GM12878 (cell line): ENCODE data around the gene LHB. TPM values are rescaled to one million over a fixed set of nuclear protein-coding genes. Genes with fewer than 3 reads are reported as not detected.

Experiments used
- BACH1 ChIP-seq: fragments of 450-650 bp; IDR thresholded peaks from 2 replicates; pipeline ENCODE4 v1.6.1; 2017; ENCODE audit warnings: mild to moderate bottlenecking, borderline replicate concordance
- BCLAF1 ChIP-seq: fragments of 450-650 bp; IDR thresholded peaks from 2 replicates; pipeline ENCODE4 v1.6.1; 2017; ENCODE audit warnings: antibody characterized with exemption, mild to moderate bottlenecking, moderate library complexity
- CHD1 ChIP-seq: IDR thresholded peaks from 2 replicates; pipeline ENCODE4 v1.6.1; 2012; ENCODE audit warnings: low read depth, low read length, improper control_type of control experiment
- EZH2 ChIP-seq: IDR thresholded peaks from 2 replicates; pipeline ENCODE4 v1.6.1; 2012; ENCODE audit warnings: low read depth, mild to moderate bottlenecking, control low read depth, inconsistent platforms, low read length, borderline replicate concordance; ENCODE audit not compliant: control insufficient read depth
- IKZF1 ChIP-seq: fragments of 450-650 bp; conservative IDR thresholded peaks from 2 replicates; pipeline ENCODE4 v1.6.1; 2017; ENCODE audit warnings: antibody characterized with exemption, mild to moderate bottlenecking
- MTA2 ChIP-seq: fragments of 450-650 bp; IDR thresholded peaks from 2 replicates; pipeline ENCODE4 v1.6.1; 2016; ENCODE audit warnings: low read depth, mild to moderate bottlenecking, moderate library complexity
- PBX3 ChIP-seq: IDR thresholded peaks from 2 replicates; pipeline ENCODE4 v1.6.1; 2011; ENCODE audit warnings: mild to moderate bottlenecking, low read depth, low read length, moderate library complexity; ENCODE audit not compliant: insufficient replicate concordance
- RELB ChIP-seq: fragments of 450-650 bp; IDR thresholded peaks from 2 replicates; pipeline ENCODE4 v1.6.1; 2017; ENCODE audit warnings: low read depth, mild to moderate bottlenecking, moderate library complexity
- SMARCA5 ChIP-seq: fragments of 450-650 bp; IDR thresholded peaks from 2 replicates; pipeline ENCODE4 v1.6.1; 2017; ENCODE audit warnings: mild to moderate bottlenecking
- SPI1 ChIP-seq: IDR thresholded peaks from 2 replicates; pipeline ENCODE4 v1.6.1; 2011; ENCODE audit warnings: low read depth, mild to moderate bottlenecking, low read length, moderate library complexity, borderline replicate concordance; ENCODE audit not compliant: insufficient read depth
- ZNF217 ChIP-seq: fragments of 450-650 bp; IDR thresholded peaks from 2 replicates; pipeline ENCODE4 v1.6.1; 2017; ENCODE audit warnings: antibody characterized with exemption, mild to moderate bottlenecking
- ZNF274 ChIP-seq: IDR thresholded peaks from one replicate; pipeline ENCODE4 v1.8.0; 2011; ENCODE audit not compliant: insufficient read length, insufficient read depth
- ZZZ3 ChIP-seq: IDR thresholded peaks from 2 replicates; pipeline ENCODE4 v1.6.1; 2011; ENCODE audit warnings: low read depth; ENCODE audit not compliant: control insufficient read depth, insufficient read length
- microRNA-seq: library from miRNA; unstranded; fragments of <30 nt; microRNA quantifications from one replicate; pipeline ENCODE4, GENCODE V29; 2018
- polyA plus RNA-seq, 11 experiments: library from polyadenylated mRNA; depleted of rRNA in 4 of 11; unstranded in 6 of 11; stranded (reverse) in 5 of 11; fragments of >200 nt; fragmentation: Nextera tagmentation in 4 of 11; fragmentation: Illumina TruSeq in 1 of 11; extraction: Ambion mirVana in 4 of 11; extraction: Trizol in 1 of 11; gene quantifications; 1 replicate in 1 of 11; 2 replicates in 10 of 11; pipeline versions ENCODE4 v1.2.1 to v1.2.3, GENCODE V29; 2011 to 2016; ENCODE audit warnings: inconsistent platforms in 2 of 11, missing spikeins in 2 of 11, low read depth in 1 of 11
- small RNA-seq: library from RNA; depleted of rRNA; stranded (forward); fragments of <200 nt; gene quantifications from one replicate; pipeline ENCODE3, GENCODE V24; 2014
- total RNA-seq, 4 experiments: library from RNA; depleted of rRNA in 3 of 4; stranded (reverse); fragments of >200 nt in 3 of 4; fragmentation: Illumina TruSeq in 1 of 4; extraction: Trizol in 1 of 4; gene quantifications; 2 replicates each; pipeline versions ENCODE4 v1.2.1 to v1.2.3, GENCODE V29; 2013 to 2021

The LHB gene
- total and polyA plus RNA-seq, 10 of the 15 experiments (the other 5 are each of a cell fraction or from before 2014, with no cell fraction given) = 0.20 to 0.72 (median 0.46) TPM; not detected in 5

- TF ChIP-seq PBX3 = peak; percentile 7
- TF ChIP-seq MTA2 = no peak
- no peak for TF ChIP-seq RELB
- no peak for TF ChIP-seq SMARCA5
- no peak for TF ChIP-seq ZNF217
- TF ChIP-seq IKZF1 = no peak
- TF ChIP-seq EZH2 = no peak
- TF ChIP-seq BACH1 = peak; percentile 69; the same call in 1 of the 2 replicates
- peak; percentile 63; the same call in 1 of the 2 replicates for TF ChIP-seq SPI1
- 0 out of 2 replicates have a peak, but pooled peaks have one; percentile 6 for TF ChIP-seq BCLAF1
- TF ChIP-seq CHD1 = no peak
- TF ChIP-seq ZZZ3 = no peak
- TF ChIP-seq ZNF274 = no peak
These were observed 50.1 kb downstream of the LHB start (continued) for GRCh38 chr19:48966541-48967345.

Small RNAs within 50 kb of the gene (microRNA-seq; reads per million reads assigned to microRNA genes)
- not detected for gene MIR6798

Small RNAs within 50 kb of the gene (small RNA-seq; reads per million reads assigned to genes)
- 0.12 reads per million for gene MIR6798

Other genes starting within 250 kb of the LHB start
Only the 7 nearest of the 25 such genes appear.
- 35.4 and 39.5 TPM in 2 replicates for gene GYS1, start 23.8 kb downstream of the LHB start, total RNA-seq (2014; rRNA removed)
- gene GYS1, start 23.8 kb downstream of the LHB start, total RNA-seq (2014; rRNA removed; fragmentation: Illumina TruSeq; extraction: Trizol) = 20.2 and 21.5 TPM in 2 replicates
- 37.3 and 40.2 TPM in 2 replicates for gene GYS1, start 23.8 kb downstream of the LHB start, total RNA-seq (2021)
- 36.0 and 62.0 TPM in 2 replicates for gene GYS1, start 23.8 kb downstream of the LHB start, polyA plus RNA-seq (2011; rRNA removed)
- gene GYS1, start 23.8 kb downstream of the LHB start, polyA plus RNA-seq (2014; fragmentation: Illumina TruSeq; extraction: Trizol) = 40.6 and 44.3 TPM in 2 replicates
- 1 to 10 TPM; 3.7 to 5.8 TPM for gene GYS1, start 23.8 kb downstream of the LHB start, polyA plus RNA-seq (2014; fragmentation: Nextera tagmentation; extraction: Ambion mirVana)
- gene GYS1, start 23.8 kb downstream of the LHB start, polyA plus RNA-seq (2014; rRNA removed) = 42.2 and 45.5 TPM in 2 replicates
- 10 to 100 TPM; 37.3 to 40.6 TPM for gene GYS1, start 23.8 kb downstream of the LHB start, polyA plus RNA-seq (2016; fragmentation: Nextera tagmentation; extraction: Ambion mirVana)
- 195 and 202 TPM in 2 replicates for gene RUVBL2, start 23.2 kb downstream of the LHB start, total RNA-seq (2014; rRNA removed)
- gene RUVBL2, start 23.2 kb downstream of the LHB start, total RNA-seq (2014; rRNA removed; fragmentation: Illumina TruSeq; extraction: Trizol) = 80.3 and 97.0 TPM in 2 replicates
- 134 and 142 TPM in 2 replicates for gene RUVBL2, start 23.2 kb downstream of the LHB start, total RNA-seq (2021)
- 58.7 and 117 TPM in 2 replicates for gene RUVBL2, start 23.2 kb downstream of the LHB start, polyA plus RNA-seq (2011; rRNA removed)
- gene RUVBL2, start 23.2 kb downstream of the LHB start, polyA plus RNA-seq (2014; fragmentation: Illumina TruSeq; extraction: Trizol) = 11.8 and 53.8 TPM in 2 replicates
- gene RUVBL2, start 23.2 kb downstream of the LHB start, polyA plus RNA-seq (2014; fragmentation: Nextera tagmentation; extraction: Ambion mirVana) = 10 to 100 TPM; 33.8 to 70.6 TPM
- gene RUVBL2, start 23.2 kb downstream of the LHB start, polyA plus RNA-seq (2014; rRNA removed) = 142 and 166 TPM in 2 replicates
- gene RUVBL2, start 23.2 kb downstream of the LHB start, polyA plus RNA-seq (2016; fragmentation: Nextera tagmentation; extraction: Ambion mirVana) = 100 to 1,000 TPM; 214 to 224 TPM
- not detected in 2 replicates for gene CGB3, start 7.2 kb upstream of the LHB start, total RNA-seq (2014; rRNA removed)
- not detected in 2 replicates for gene CGB3, start 7.2 kb upstream of the LHB start, total RNA-seq (2014; rRNA removed; fragmentation: Illumina TruSeq; extraction: Trizol)
- not detected in 2 replicates for gene CGB3, start 7.2 kb upstream of the LHB start, total RNA-seq (2021)
- gene CGB3, start 7.2 kb upstream of the LHB start, polyA plus RNA-seq (2011; rRNA removed) = not detected in 2 replicates
- gene CGB3, start 7.2 kb upstream of the LHB start, polyA plus RNA-seq (2014; fragmentation: Illumina TruSeq; extraction: Trizol) = not detected in 2 replicates
- not detected for gene CGB3, start 7.2 kb upstream of the LHB start, polyA plus RNA-seq (2014; fragmentation: Nextera tagmentation; extraction: Ambion mirVana)
- not detected in 2 replicates for gene CGB3, start 7.2 kb upstream of the LHB start, polyA plus RNA-seq (2014; rRNA removed)
- not detected for gene CGB3, start 7.2 kb upstream of the LHB start, polyA plus RNA-seq (2016; fragmentation: Nextera tagmentation; extraction: Ambion mirVana)
- gene CGB2, start 14.8 kb upstream of the LHB start, total RNA-seq (2014; rRNA removed) = 0.22 TPM in 1 of 2 replicates, not detected in the other
- not detected in 2 replicates for gene CGB2, start 14.8 kb upstream of the LHB start, total RNA-seq (2014; rRNA removed; fragmentation: Illumina TruSeq; extraction: Trizol)
- gene CGB2, start 14.8 kb upstream of the LHB start, total RNA-seq (2021) = not detected in 2 replicates
- gene CGB2, start 14.8 kb upstream of the LHB start, polyA plus RNA-seq (2011; rRNA removed) = not detected in 2 replicates
- not detected in 2 replicates for gene CGB2, start 14.8 kb upstream of the LHB start, polyA plus RNA-seq (2014; fragmentation: Illumina TruSeq; extraction: Trizol)
- gene CGB2, start 14.8 kb upstream of the LHB start, polyA plus RNA-seq (2014; fragmentation: Nextera tagmentation; extraction: Ambion mirVana) = not detected
- 0.11 and 0.20 TPM in 2 replicates for gene CGB2, start 14.8 kb upstream of the LHB start, polyA plus RNA-seq (2014; rRNA removed)
- under 1 TPM in 1 of 2 experiments, not detected in 1; 0.37 TPM for gene CGB2, start 14.8 kb upstream of the LHB start, polyA plus RNA-seq (2016; fragmentation: Nextera tagmentation; extraction: Ambion mirVana)
- gene CGB1, start 19.8 kb upstream of the LHB start, total RNA-seq (2014; rRNA removed) = not detected in 2 replicates
- gene CGB1, start 19.8 kb upstream of the LHB start, total RNA-seq (2014; rRNA removed; fragmentation: Illumina TruSeq; extraction: Trizol) = not detected in 2 replicates
- gene CGB1, start 19.8 kb upstream of the LHB start, total RNA-seq (2021) = not detected in 2 replicates
- gene CGB1, start 19.8 kb upstream of the LHB start, polyA plus RNA-seq (2011; rRNA removed) = not detected in 2 replicates
- gene CGB1, start 19.8 kb upstream of the LHB start, polyA plus RNA-seq (2014; fragmentation: Illumina TruSeq; extraction: Trizol) = not detected in 2 replicates
- gene CGB1, start 19.8 kb upstream of the LHB start, polyA plus RNA-seq (2014; fragmentation: Nextera tagmentation; extraction: Ambion mirVana) = not detected
- gene CGB1, start 19.8 kb upstream of the LHB start, polyA plus RNA-seq (2014; rRNA removed) = not detected in 2 replicates
- gene CGB1, start 19.8 kb upstream of the LHB start, polyA plus RNA-seq (2016; fragmentation: Nextera tagmentation; extraction: Ambion mirVana) = not detected
- gene CGB5, start 26.8 kb upstream of the LHB start, total RNA-seq (2014; rRNA removed) = not detected in 2 replicates
- gene CGB5, start 26.8 kb upstream of the LHB start, total RNA-seq (2014; rRNA removed; fragmentation: Illumina TruSeq; extraction: Trizol) = not detected in 2 replicates
- not detected in 2 replicates for gene CGB5, start 26.8 kb upstream of the LHB start, total RNA-seq (2021)
- gene CGB5, start 26.8 kb upstream of the LHB start, polyA plus RNA-seq (2011; rRNA removed) = not detected in 2 replicates
- not detected in 2 replicates for gene CGB5, start 26.8 kb upstream of the LHB start, polyA plus RNA-seq (2014; fragmentation: Illumina TruSeq; extraction: Trizol)
- not detected for gene CGB5, start 26.8 kb upstream of the LHB start, polyA plus RNA-seq (2014; fragmentation: Nextera tagmentation; extraction: Ambion mirVana)
- not detected in 2 replicates for gene CGB5, start 26.8 kb upstream of the LHB start, polyA plus RNA-seq (2014; rRNA removed)
- not detected for gene CGB5, start 26.8 kb upstream of the LHB start, polyA plus RNA-seq (2016; fragmentation: Nextera tagmentation; extraction: Ambion mirVana)
- gene CGB8, start 32.0 kb upstream of the LHB start, total RNA-seq (2014; rRNA removed) = not detected in 2 replicates
- gene CGB8, start 32.0 kb upstream of the LHB start, total RNA-seq (2014; rRNA removed; fragmentation: Illumina TruSeq; extraction: Trizol) = not detected in 2 replicates
- gene CGB8, start 32.0 kb upstream of the LHB start, total RNA-seq (2021) = not detected in 2 replicates
- not detected in 2 replicates for gene CGB8, start 32.0 kb upstream of the LHB start, polyA plus RNA-seq (2011; rRNA removed)
- not detected in 2 replicates for gene CGB8, start 32.0 kb upstream of the LHB start, polyA plus RNA-seq (2014; fragmentation: Illumina TruSeq; extraction: Trizol)
- not detected for gene CGB8, start 32.0 kb upstream of the LHB start, polyA plus RNA-seq (2014; fragmentation: Nextera tagmentation; extraction: Ambion mirVana)
- not detected in 2 replicates for gene CGB8, start 32.0 kb upstream of the LHB start, polyA plus RNA-seq (2014; rRNA removed)
- gene CGB8, start 32.0 kb upstream of the LHB start, polyA plus RNA-seq (2016; fragmentation: Nextera tagmentation; extraction: Ambion mirVana) = not detected